IMR-90 (cell line): ENCODE results near the gene OSBPL1A.

ENCODE experiments used
- BHLHE40 ChIP-seq: fragments of 150-350 bp; IDR thresholded peaks from 2 replicates; pipeline ENCODE4 v1.6.1; 2016; ENCODE audit warnings: mild to moderate bottlenecking, low read depth, low read length
- CEBPB ChIP-seq: IDR thresholded peaks from 2 replicates; pipeline ENCODE4 v1.6.1; 2012; ENCODE audit warnings: low read depth, low read length, improper control_type of control experiment
- CHD1 ChIP-seq: IDR thresholded peaks from 2 replicates; pipeline ENCODE4 v1.6.1; 2012; ENCODE audit warnings: low read depth, low read length, improper control_type of control experiment
- FOS ChIP-seq: fragments of 150-350 bp; IDR thresholded peaks from 2 replicates; pipeline ENCODE4 v1.6.1; 2016; ENCODE audit warnings: low read depth, low read length
- MAFK ChIP-seq: IDR thresholded peaks from 2 replicates; pipeline ENCODE4 v1.6.1; 2012; ENCODE audit warnings: low read depth, low read length, improper control_type of control experiment
- MAZ ChIP-seq: IDR thresholded peaks from 2 replicates; pipeline ENCODE4 v1.6.1; 2012; ENCODE audit warnings: low read depth, mild to moderate bottlenecking, low read length, improper control_type of control experiment, moderate library complexity, borderline replicate concordance
- MXI1 ChIP-seq: IDR thresholded peaks from 2 replicates; pipeline ENCODE4 v1.6.1; 2012; ENCODE audit warnings: low read depth, mild to moderate bottlenecking, low read length, moderate library complexity, borderline replicate concordance
- NFE2L2 ChIP-seq: fragments of 150-350 bp; IDR thresholded peaks from 2 replicates; pipeline ENCODE4 v1.6.1; 2016; ENCODE audit warnings: low read depth, mild to moderate bottlenecking, low read length
- POLR2A ChIP-seq: IDR thresholded peaks from 2 replicates; pipeline ENCODE4 v1.6.1; 2012; ENCODE audit warnings: mild to moderate bottlenecking, low read depth, low read length
- RAD21 ChIP-seq: IDR thresholded peaks from 2 replicates; pipeline ENCODE4 v1.6.1; 2012; ENCODE audit warnings: low read length, improper control_type of control experiment
- TF ChIP-seq, protein P1 (sequence below): conservative IDR thresholded peaks from 2 replicates; pipeline ENCODE4 v1.5.1; 2012; ENCODE audit warnings: mild to moderate bottlenecking, low read depth, low read length, improper control_type of control experiment
- TF ChIP-seq, protein P2 (sequence below): fragments of 150-350 bp; IDR thresholded peaks from 2 replicates; pipeline ENCODE4 v1.6.1; 2016; ENCODE audit warnings: low read depth, mild to moderate bottlenecking, low read length, moderate library complexity, borderline replicate concordance
- TF ChIP-seq, protein P3 (sequence below): fragments of 150-350 bp; IDR thresholded peaks from 2 replicates; pipeline ENCODE4 v1.6.1; 2017; ENCODE audit warnings: mild to moderate bottlenecking, antibody characterized with exemption, low read length, low read depth

DNA sequence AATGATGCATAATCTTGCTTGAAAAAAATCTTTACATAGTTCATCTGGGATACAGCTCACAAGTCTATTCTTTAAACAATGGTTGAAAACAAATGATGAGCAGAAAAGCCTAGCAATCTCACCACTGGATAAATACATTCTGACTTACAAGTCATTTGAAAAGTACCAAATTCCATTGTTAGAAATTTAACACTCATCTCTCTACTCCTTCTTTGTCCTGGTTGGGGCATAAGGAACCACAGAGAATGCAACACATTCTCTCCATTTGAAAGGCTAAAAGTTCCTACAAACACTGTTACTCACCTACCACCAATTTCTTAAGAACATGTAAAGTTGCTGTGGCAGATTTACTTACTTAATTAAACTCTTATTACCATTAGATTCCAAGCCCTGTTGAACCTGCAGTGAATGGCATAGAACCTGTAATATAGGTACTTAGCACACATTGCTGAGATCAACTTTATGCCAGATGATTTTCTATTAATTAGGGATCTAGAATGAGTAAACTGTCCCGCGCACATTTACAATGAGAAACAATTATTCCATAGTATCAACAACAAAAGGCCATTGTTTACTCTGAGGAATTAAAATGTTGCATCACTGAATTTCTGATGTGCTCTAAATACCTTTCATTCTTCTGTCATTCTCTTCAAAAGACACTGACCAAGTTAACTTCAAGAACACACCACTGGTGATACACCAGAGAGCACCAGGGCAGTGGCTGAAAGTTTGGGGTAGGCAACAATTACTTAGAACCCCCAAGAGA lies 189.2 kb downstream of the OSBPL1A start:
- TF ChIP-seq, protein P1, sequence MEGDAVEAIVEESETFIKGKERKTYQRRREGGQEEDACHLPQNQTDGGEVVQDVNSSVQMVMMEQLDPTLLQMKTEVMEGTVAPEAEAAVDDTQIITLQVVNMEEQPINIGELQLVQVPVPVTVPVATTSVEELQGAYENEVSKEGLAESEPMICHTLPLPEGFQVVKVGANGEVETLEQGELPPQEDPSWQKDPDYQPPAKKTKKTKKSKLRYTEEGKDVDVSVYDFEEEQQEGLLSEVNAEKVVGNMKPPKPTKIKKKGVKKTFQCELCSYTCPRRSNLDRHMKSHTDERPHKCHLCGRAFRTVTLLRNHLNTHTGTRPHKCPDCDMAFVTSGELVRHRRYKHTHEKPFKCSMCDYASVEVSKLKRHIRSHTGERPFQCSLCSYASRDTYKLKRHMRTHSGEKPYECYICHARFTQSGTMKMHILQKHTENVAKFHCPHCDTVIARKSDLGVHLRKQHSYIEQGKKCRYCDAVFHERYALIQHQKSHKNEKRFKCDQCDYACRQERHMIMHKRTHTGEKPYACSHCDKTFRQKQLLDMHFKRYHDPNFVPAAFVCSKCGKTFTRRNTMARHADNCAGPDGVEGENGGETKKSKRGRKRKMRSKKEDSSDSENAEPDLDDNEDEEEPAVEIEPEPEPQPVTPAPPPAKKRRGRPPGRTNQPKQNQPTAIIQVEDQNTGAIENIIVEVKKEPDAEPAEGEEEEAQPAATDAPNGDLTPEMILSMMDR, result no peak
- TF ChIP-seq MXI1, result no peak
- no peak for TF ChIP-seq FOS
- TF ChIP-seq POLR2A, result no peak
- TF ChIP-seq CHD1, result no peak
- TF ChIP-seq NFE2L2, result no peak
- no peak for TF ChIP-seq MAFK
- TF ChIP-seq MAZ, result no peak
- TF ChIP-seq, protein P2, sequence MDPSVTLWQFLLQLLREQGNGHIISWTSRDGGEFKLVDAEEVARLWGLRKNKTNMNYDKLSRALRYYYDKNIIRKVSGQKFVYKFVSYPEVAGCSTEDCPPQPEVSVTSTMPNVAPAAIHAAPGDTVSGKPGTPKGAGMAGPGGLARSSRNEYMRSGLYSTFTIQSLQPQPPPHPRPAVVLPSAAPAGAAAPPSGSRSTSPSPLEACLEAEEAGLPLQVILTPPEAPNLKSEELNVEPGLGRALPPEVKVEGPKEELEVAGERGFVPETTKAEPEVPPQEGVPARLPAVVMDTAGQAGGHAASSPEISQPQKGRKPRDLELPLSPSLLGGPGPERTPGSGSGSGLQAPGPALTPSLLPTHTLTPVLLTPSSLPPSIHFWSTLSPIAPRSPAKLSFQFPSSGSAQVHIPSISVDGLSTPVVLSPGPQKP, result no peak
- TF ChIP-seq RAD21, result no peak
- TF ChIP-seq BHLHE40, result no peak
- peak; percentile 55 for TF ChIP-seq CEBPB
- TF ChIP-seq, protein P3, sequence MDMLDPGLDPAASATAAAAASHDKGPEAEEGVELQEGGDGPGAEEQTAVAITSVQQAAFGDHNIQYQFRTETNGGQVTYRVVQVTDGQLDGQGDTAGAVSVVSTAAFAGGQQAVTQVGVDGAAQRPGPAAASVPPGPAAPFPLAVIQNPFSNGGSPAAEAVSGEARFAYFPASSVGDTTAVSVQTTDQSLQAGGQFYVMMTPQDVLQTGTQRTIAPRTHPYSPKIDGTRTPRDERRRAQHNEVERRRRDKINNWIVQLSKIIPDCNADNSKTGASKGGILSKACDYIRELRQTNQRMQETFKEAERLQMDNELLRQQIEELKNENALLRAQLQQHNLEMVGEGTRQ, result no peak
